IMR-90 (cell line): Measurements from ENCODE around the gene KLF7. TPM values are rescaled to one million over a fixed set of nuclear protein-coding genes. Genes with fewer than 3 reads are reported as not detected.

ENCODE experiments used
- ATAC-seq: fragments of 200-7000 bp; cut with Tn5 transposase; 2 replicates; pipeline ENCODE4 v1.9.1; 2020; ENCODE audit warnings: low read depth, mild to moderate bottlenecking, moderate library complexity
- BruUV-seq: library from RNA; stranded (reverse); fragments of 400-500 nt; replicated peaks from 2 replicates; lab custom pipeline; 2021; lab: Mats Ljungman, UMichigan
- CTCF ChIA-PET: fragments of 300-600 bp; formaldehyde crosslinking; extraction: SDS; loops from one replicate; lab custom pipeline; 2021; ENCODE audit warnings: antibody characterized with exemption; lab: Yijun Ruan, JAX
- POLR2A ChIA-PET: fragments of 300-600 bp; sonication (Branson Sonifier 250); formaldehyde crosslinking; loops from one replicate; lab custom pipeline; 2022; ENCODE audit warnings: antibody characterized with exemption; ENCODE audit not compliant: unreplicated experiment; lab: Charles Lee
- DNase-seq: peaks from one replicate; pipeline ENCODE4 v3.0.0; 2013
- H2AFZ ChIP-seq: replicated peaks from 2 replicates; pipeline ENCODE3; 2013; ENCODE audit warnings: low read length, mild to moderate bottlenecking; ENCODE audit not compliant: poor library complexity
- H2AK5ac ChIP-seq: 2 replicates; pipeline ENCODE4 v1.6.1; 2013; ENCODE audit warnings: low read depth, low read length, inconsistent platforms
- H2AK9ac ChIP-seq: replicated peaks from 2 replicates; pipeline ENCODE3; 2013; ENCODE audit warnings: mild to moderate bottlenecking, low read depth, low read length, moderate library complexity; ENCODE audit not compliant: poor library complexity
- H2BK120ac ChIP-seq: 2 replicates; pipeline ENCODE4 v1.6.1; 2013; ENCODE audit warnings: low read depth, low read length, inconsistent platforms
- H2BK15ac ChIP-seq: 3 replicates; pipeline ENCODE4 v1.6.1; 2013; ENCODE audit warnings: low read depth, low read length, inconsistent platforms
- H2BK20ac ChIP-seq: 2 replicates; pipeline ENCODE4 v1.6.1; 2013; ENCODE audit warnings: low read depth, mild to moderate bottlenecking, inconsistent platforms, low read length, moderate library complexity
- H2BK5ac ChIP-seq: 2 replicates; pipeline ENCODE4 v1.6.1; 2013; ENCODE audit warnings: mild to moderate bottlenecking, low read depth, low read length, inconsistent platforms; ENCODE audit not compliant: poor library complexity, severe bottlenecking
- H3K14ac ChIP-seq: replicated peaks from 2 replicates; pipeline ENCODE4 v1.6.1; 2013; ENCODE audit warnings: low read depth, low read length, inconsistent platforms
- H3K18ac ChIP-seq: 2 replicates; pipeline ENCODE4 v1.6.1; 2013; ENCODE audit warnings: low read depth, low read length, control low read depth
- H3K23ac ChIP-seq: 2 replicates; pipeline ENCODE4 v1.6.1; 2013; ENCODE audit warnings: low read depth, low read length, inconsistent platforms
- H3K27ac ChIP-seq: 2 replicates; pipeline ENCODE4 v1.5.1; 2013; ENCODE audit warnings: mild to moderate bottlenecking, control low read depth, low read length; ENCODE audit not compliant: insufficient read depth
- H3K27me3 ChIP-seq: 2 replicates; pipeline ENCODE4 v1.6.1; 2013; ENCODE audit warnings: low read length; ENCODE audit not compliant: control insufficient read depth, insufficient read depth
- H3K36me3 ChIP-seq: 2 replicates; pipeline ENCODE4 v1.6.1; 2013; ENCODE audit warnings: low read length, mixed read lengths; ENCODE audit not compliant: control insufficient read depth, insufficient read depth
- H3K4ac ChIP-seq: 2 replicates; pipeline ENCODE4 v1.6.1; 2013; ENCODE audit warnings: low read depth, low read length, inconsistent platforms
- H3K4me1 ChIP-seq: 2 replicates; pipeline ENCODE4 v1.6.1; 2013; ENCODE audit warnings: low read length, mixed read lengths; ENCODE audit not compliant: control insufficient read depth, insufficient read depth
- H3K4me2 ChIP-seq: 2 replicates; pipeline ENCODE4 v1.6.1; 2013; ENCODE audit warnings: low read depth, mild to moderate bottlenecking, control low read depth, low read length, moderate library complexity
- H3K4me3 ChIP-seq: 2 replicates; pipeline ENCODE4 v1.5.1; 2013; ENCODE audit warnings: low read depth, mild to moderate bottlenecking, control low read depth, low read length, moderate library complexity; ENCODE audit not compliant: insufficient read depth
- H3K56ac ChIP-seq: 2 replicates; pipeline ENCODE4 v1.6.1; 2013; ENCODE audit warnings: low read length, inconsistent platforms; ENCODE audit not compliant: insufficient read depth; ENCODE audit errors: extremely low read depth
- H3K79me1 ChIP-seq, 2 experiments: 2 replicates each; pipeline ENCODE4 v1.6.1; 2013; ENCODE audit warnings: low read length in 2 of 2, inconsistent platforms in 1 of 2, low read depth in 1 of 2
- H3K9ac ChIP-seq: 2 replicates; pipeline ENCODE4 v1.6.1; 2013; ENCODE audit warnings: low read depth, low read length, control low read depth
- H3K9me1 ChIP-seq: 2 replicates; pipeline ENCODE4 v1.6.1; 2013; ENCODE audit warnings: low read length, inconsistent platforms; ENCODE audit not compliant: insufficient read depth
- H3K9me3 ChIP-seq: 2 replicates; pipeline ENCODE4 v1.6.1; 2013; ENCODE audit warnings: low read length; ENCODE audit not compliant: control insufficient read depth, insufficient read depth
- H4K20me1 ChIP-seq: 2 replicates; pipeline ENCODE4 v1.6.1; 2013; ENCODE audit warnings: low read length, inconsistent platforms; ENCODE audit not compliant: insufficient read depth
- H4K5ac ChIP-seq: 2 replicates; pipeline ENCODE4 v1.6.1; 2013; ENCODE audit warnings: mild to moderate bottlenecking, low read depth, low read length, control low read depth
- H4K8ac ChIP-seq, 2 experiments: 2 replicates each; pipeline ENCODE4 v1.6.1; 2013; ENCODE audit warnings: low read depth in 2 of 2, low read length in 2 of 2, control low read depth in 1 of 2, inconsistent platforms in 1 of 2
- H4K91ac ChIP-seq: 2 replicates; pipeline ENCODE4 v1.6.1; 2013; ENCODE audit warnings: low read depth, low read length, inconsistent platforms; ENCODE audit not compliant: insufficient read depth
- CHD1 ChIP-seq: IDR thresholded peaks from 2 replicates; pipeline ENCODE4 v1.6.1; 2012; ENCODE audit warnings: low read depth, low read length, improper control_type of control experiment
- FOS ChIP-seq: fragments of 150-350 bp; IDR thresholded peaks from 2 replicates; pipeline ENCODE4 v1.6.1; 2016; ENCODE audit warnings: low read depth, low read length
- MXI1 ChIP-seq: IDR thresholded peaks from 2 replicates; pipeline ENCODE4 v1.6.1; 2012; ENCODE audit warnings: low read depth, mild to moderate bottlenecking, low read length, moderate library complexity, borderline replicate concordance
- NFE2L2 ChIP-seq: fragments of 150-350 bp; IDR thresholded peaks from 2 replicates; pipeline ENCODE4 v1.6.1; 2016; ENCODE audit warnings: low read depth, mild to moderate bottlenecking, low read length
- RCOR1 ChIP-seq: IDR thresholded peaks from 2 replicates; pipeline ENCODE4 v1.6.1; 2012; ENCODE audit warnings: mild to moderate bottlenecking, low read length, improper control_type of control experiment; ENCODE audit not compliant: insufficient replicate concordance
- RFX5 ChIP-seq: IDR thresholded peaks from 2 replicates; pipeline ENCODE4 v1.8.0; 2012; ENCODE audit warnings: low read depth, mild to moderate bottlenecking, low read length, moderate library complexity
- SMC3 ChIP-seq: fragments of 150-350 bp; IDR thresholded peaks from 2 replicates; pipeline ENCODE4 v1.6.1; 2016; ENCODE audit warnings: low read depth, mild to moderate bottlenecking, antibody characterized with exemption, low read length, moderate library complexity
- WGBS, 2 experiments: methylation state at CpG; one replicate each; pipeline versions ENCODE4 v1.1.5 to v1.1.7; 2013; ENCODE audit warnings: missing lambda C conversion rate in 2 of 2; ENCODE audit not compliant: insufficient read length in 1 of 2; ENCODE audit errors: extremely low coverage in 2 of 2; 5-methylcytosine and 5-hydroxymethylcytosine counted together
- dilution Hi-C: fragments of 300-500 bp; cut with HindIII; formaldehyde crosslinking; loops from one replicate; pipeline ENCODE4 v1.14.3; 2018; ENCODE audit warnings: low sequenced_read_pairs; ENCODE audit not compliant: unreplicated experiment
- in situ Hi-C: fragments of 300-500 bp; cut with MboI; formaldehyde crosslinking; loops from 3 replicates; pipeline ENCODE4 v1.14.3; 2019; ENCODE audit warnings: low sequenced_read_pairs, inconsistent platforms, mixed read lengths
- intact Hi-C: fragments of 100-400 bp; cut with micrococcal nuclease; formaldehyde crosslinking; loops from 2 replicates; pipeline ENCODE4 v1.10.0; 2022
- polyA plus RNA-seq, 3 experiments: library from polyadenylated mRNA; depleted of rRNA; stranded (reverse); fragments of >200 nt; gene quantifications; 2 replicates each; pipeline ENCODE4 v1.2.3, GENCODE V29; 2012; ENCODE audit warnings: low replicate concordance in 1 of 3
- total RNA-seq: library from RNA; depleted of rRNA; stranded (reverse); fragments of >200 nt; gene quantifications from 2 replicates; pipeline ENCODE4 v1.2.3, GENCODE V29; 2012
- TF ChIP-seq, protein P1 (sequence below): fragments of 150-350 bp; IDR thresholded peaks from 2 replicates; pipeline ENCODE4 v1.6.1; 2016; ENCODE audit warnings: low read depth, mild to moderate bottlenecking, low read length, moderate library complexity, borderline replicate concordance
- TF ChIP-seq, protein P2 (sequence below): fragments of 150-350 bp; IDR thresholded peaks from 2 replicates; pipeline ENCODE4 v1.6.1; 2017; ENCODE audit warnings: mild to moderate bottlenecking, antibody characterized with exemption, low read length, low read depth
- TF ChIP-seq, protein P3 (sequence below): conservative IDR thresholded peaks from 2 replicates; pipeline ENCODE4 v1.5.1; 2012; ENCODE audit warnings: mild to moderate bottlenecking, low read depth, low read length, improper control_type of control experiment

KLF7 gene
- total and polyA plus RNA-seq, 2 of the 4 experiments (the other 2 are of a cell fraction) = 23.1 to 28.5 TPM

- H3K14ac ChIP-seq = no peak overlapping the region
- CTCF ChIA-PET = no interaction called here
- dilution Hi-C loops (no loop called here), in situ Hi-C loops (no loop called here), intact Hi-C loops (no loop called here)
- no peak overlapping the region for H2AK9ac ChIP-seq
- H2AK5ac ChIP-seq = no peak overlapping the region
- no peak overlapping the region for H3K9ac ChIP-seq
- H3K9me1 ChIP-seq = no peaks in the 10 kb centered on the region
- no peaks in the 10 kb centered on the region for H4K20me1 ChIP-seq
- no peak overlapping the region for H4K91ac ChIP-seq
- no peak overlapping the region for H2BK120ac ChIP-seq
- H2BK20ac ChIP-seq = no peak overlapping the region
- no peak overlapping the region for H3K4ac ChIP-seq
- H3K4me2 ChIP-seq = no peak overlapping the region
- no peaks in the 10 kb centered on the region for H3K36me3 ChIP-seq
- no peaks in the 10 kb centered on the region for H3K4me1 ChIP-seq
- no peak overlapping the region for H3K18ac ChIP-seq
- no peak overlapping the region for H2AFZ ChIP-seq
- no peak overlapping the region for H4K5ac ChIP-seq
- no peak overlapping the region for H2BK5ac ChIP-seq
- ATAC-seq = no peak
- no peak overlapping the region for H3K4me3 ChIP-seq
- no peak overlapping the region for H3K56ac ChIP-seq
- no peak for DNase-seq
- H3K23ac ChIP-seq = no peak overlapping the region
- BruUV-seq = no TSS peak
- H4K8ac ChIP-seq = no peak overlapping the region
- H3K27ac ChIP-seq = no peak overlapping the region
- H3K9me3 ChIP-seq = no peaks in the 10 kb centered on the region
- POLR2A ChIA-PET = no interaction called here
- no peaks in the 10 kb centered on the region for H3K79me1 ChIP-seq
- no peaks in the 10 kb centered on the region for H3K27me3 ChIP-seq
- 80% methylated on average over 2 of the region's 8 CpGs; no CpG with 5 or more reads in 1 of the 2 experiments for WGBS, 2 experiments
- no peak overlapping the region for H2BK15ac ChIP-seq
- TF ChIP-seq RCOR1 (no peak), SMC3 (no peak), CHD1 (no peak), MXI1 (no peak), FOS (no peak), NFE2L2 (no peak), RFX5 (no peak)
- TF ChIP-seq, protein P1, sequence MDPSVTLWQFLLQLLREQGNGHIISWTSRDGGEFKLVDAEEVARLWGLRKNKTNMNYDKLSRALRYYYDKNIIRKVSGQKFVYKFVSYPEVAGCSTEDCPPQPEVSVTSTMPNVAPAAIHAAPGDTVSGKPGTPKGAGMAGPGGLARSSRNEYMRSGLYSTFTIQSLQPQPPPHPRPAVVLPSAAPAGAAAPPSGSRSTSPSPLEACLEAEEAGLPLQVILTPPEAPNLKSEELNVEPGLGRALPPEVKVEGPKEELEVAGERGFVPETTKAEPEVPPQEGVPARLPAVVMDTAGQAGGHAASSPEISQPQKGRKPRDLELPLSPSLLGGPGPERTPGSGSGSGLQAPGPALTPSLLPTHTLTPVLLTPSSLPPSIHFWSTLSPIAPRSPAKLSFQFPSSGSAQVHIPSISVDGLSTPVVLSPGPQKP = no peak
- TF ChIP-seq, protein P2, sequence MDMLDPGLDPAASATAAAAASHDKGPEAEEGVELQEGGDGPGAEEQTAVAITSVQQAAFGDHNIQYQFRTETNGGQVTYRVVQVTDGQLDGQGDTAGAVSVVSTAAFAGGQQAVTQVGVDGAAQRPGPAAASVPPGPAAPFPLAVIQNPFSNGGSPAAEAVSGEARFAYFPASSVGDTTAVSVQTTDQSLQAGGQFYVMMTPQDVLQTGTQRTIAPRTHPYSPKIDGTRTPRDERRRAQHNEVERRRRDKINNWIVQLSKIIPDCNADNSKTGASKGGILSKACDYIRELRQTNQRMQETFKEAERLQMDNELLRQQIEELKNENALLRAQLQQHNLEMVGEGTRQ = no peak
- TF ChIP-seq, protein P3, sequence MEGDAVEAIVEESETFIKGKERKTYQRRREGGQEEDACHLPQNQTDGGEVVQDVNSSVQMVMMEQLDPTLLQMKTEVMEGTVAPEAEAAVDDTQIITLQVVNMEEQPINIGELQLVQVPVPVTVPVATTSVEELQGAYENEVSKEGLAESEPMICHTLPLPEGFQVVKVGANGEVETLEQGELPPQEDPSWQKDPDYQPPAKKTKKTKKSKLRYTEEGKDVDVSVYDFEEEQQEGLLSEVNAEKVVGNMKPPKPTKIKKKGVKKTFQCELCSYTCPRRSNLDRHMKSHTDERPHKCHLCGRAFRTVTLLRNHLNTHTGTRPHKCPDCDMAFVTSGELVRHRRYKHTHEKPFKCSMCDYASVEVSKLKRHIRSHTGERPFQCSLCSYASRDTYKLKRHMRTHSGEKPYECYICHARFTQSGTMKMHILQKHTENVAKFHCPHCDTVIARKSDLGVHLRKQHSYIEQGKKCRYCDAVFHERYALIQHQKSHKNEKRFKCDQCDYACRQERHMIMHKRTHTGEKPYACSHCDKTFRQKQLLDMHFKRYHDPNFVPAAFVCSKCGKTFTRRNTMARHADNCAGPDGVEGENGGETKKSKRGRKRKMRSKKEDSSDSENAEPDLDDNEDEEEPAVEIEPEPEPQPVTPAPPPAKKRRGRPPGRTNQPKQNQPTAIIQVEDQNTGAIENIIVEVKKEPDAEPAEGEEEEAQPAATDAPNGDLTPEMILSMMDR = no peak
These were observed 34.4 kb upstream of the KLF7 start for GRCh38 chr2:207200136-207200535.
